ENCODE data around the gene KLF11.

KLF11 gene

GRCh38 chr2:10003206-10004125 lies 39.9 kb upstream of the KLF11 start:
- Histone ChIP-seq H3K4me3 (ENCODE audit: low read depth, low read length) (no peak overlapping the region), H3K27me3 (replicated peaks) (no peaks in the 10 kb centered on the region), H3K36me3 (replicated peaks) (no peaks in the 10 kb centered on the region), H3K27ac (no peak overlapping the region)
- in situ Hi-C loops (cut with HindIII; ENCODE audit: low pct_ligation_motif_present, low sequenced_read_pairs), result no loop called here
- DNase-seq, result no peak
- TF ChIP-seq, protein P1, sequence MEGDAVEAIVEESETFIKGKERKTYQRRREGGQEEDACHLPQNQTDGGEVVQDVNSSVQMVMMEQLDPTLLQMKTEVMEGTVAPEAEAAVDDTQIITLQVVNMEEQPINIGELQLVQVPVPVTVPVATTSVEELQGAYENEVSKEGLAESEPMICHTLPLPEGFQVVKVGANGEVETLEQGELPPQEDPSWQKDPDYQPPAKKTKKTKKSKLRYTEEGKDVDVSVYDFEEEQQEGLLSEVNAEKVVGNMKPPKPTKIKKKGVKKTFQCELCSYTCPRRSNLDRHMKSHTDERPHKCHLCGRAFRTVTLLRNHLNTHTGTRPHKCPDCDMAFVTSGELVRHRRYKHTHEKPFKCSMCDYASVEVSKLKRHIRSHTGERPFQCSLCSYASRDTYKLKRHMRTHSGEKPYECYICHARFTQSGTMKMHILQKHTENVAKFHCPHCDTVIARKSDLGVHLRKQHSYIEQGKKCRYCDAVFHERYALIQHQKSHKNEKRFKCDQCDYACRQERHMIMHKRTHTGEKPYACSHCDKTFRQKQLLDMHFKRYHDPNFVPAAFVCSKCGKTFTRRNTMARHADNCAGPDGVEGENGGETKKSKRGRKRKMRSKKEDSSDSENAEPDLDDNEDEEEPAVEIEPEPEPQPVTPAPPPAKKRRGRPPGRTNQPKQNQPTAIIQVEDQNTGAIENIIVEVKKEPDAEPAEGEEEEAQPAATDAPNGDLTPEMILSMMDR (IDR thresholded peaks at IDR 0.05; ENCODE audit: low read depth, low read length, missing control alignments), result no peak

DNA sequence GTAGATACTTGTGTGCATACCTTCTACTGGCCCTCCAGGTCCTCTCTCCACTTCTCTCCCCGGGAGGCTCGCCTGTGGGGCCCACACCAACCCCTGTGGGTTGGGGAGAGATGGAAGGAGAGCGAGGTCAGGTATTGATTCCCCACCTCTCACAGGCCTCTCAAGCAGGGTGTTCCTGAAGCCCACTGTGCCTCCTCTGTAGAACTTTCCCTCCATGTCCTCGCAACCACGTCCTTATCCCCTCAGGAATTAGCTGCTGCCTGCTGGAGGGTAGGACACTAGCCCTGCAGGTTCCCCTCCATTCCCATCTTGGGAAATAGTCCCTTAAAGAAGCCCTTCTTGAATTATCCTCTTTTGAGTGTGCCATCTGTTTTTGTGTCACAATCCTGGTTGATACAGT lies 38.9 kb upstream of the KLF11 start:
- Histone ChIP-seq H3K27ac (no peak overlapping the region), H3K4me3 (ENCODE audit: low read depth, low read length) (no peak overlapping the region), H3K27me3 (replicated peaks) (no peaks in the 10 kb centered on the region), H3K36me3 (replicated peaks) (no peaks in the 10 kb centered on the region)
- TF ChIP-seq, protein P1 (IDR thresholded peaks at IDR 0.05; ENCODE audit: low read depth, low read length, missing control alignments), result no peak
- in situ Hi-C loops (cut with HindIII; ENCODE audit: low pct_ligation_motif_present, low sequenced_read_pairs), result no loop called here
- no peak for DNase-seq

GRCh38 chr2:10004836-10005235 lies 38.5 kb upstream of the KLF11 start:
- no peak overlapping the region for H3K4me3 ChIP-seq (ENCODE audit: low read depth, low read length)
- H3K27ac ChIP-seq, result no peak overlapping the region
- no peaks in the 10 kb centered on the region for H3K27me3 ChIP-seq (replicated peaks)
- TF ChIP-seq, protein P1 (IDR thresholded peaks at IDR 0.05; ENCODE audit: low read depth, low read length, missing control alignments), result no peak
- in situ Hi-C loops (cut with HindIII; ENCODE audit: low pct_ligation_motif_present, low sequenced_read_pairs), result no loop called here
- DNase-seq, result no peak
- H3K36me3 ChIP-seq (replicated peaks), result no peaks in the 10 kb centered on the region

GRCh38 chr2:10005461-10006235 lies 37.7 kb upstream of the KLF11 start:
- Histone ChIP-seq H3K27ac (no peak overlapping the region), H3K36me3 (replicated peaks) (no peaks in the 10 kb centered on the region), H3K4me3 (ENCODE audit: low read depth, low read length) (no peak overlapping the region), H3K27me3 (replicated peaks) (no peaks in the 10 kb centered on the region)
- TF ChIP-seq, protein P1 (IDR thresholded peaks at IDR 0.05; ENCODE audit: low read depth, low read length, missing control alignments), result no peak
- in situ Hi-C loops (cut with HindIII; ENCODE audit: low pct_ligation_motif_present, low sequenced_read_pairs), result no loop called here
- no peak for DNase-seq

- H3K27me3 ChIP-seq (replicated peaks), result no peaks in the 10 kb centered on the region
- in situ Hi-C loops (cut with HindIII; ENCODE audit: low pct_ligation_motif_present, low sequenced_read_pairs), result no loop called here
- no peaks in the 10 kb centered on the region for H3K36me3 ChIP-seq (replicated peaks)
These were observed 36.9 kb upstream of the KLF11 start for GRCh38 chr2:10006236-10007161.

More at GRCh38 chr2:10006236-10007161, 36.9 kb upstream of the KLF11 start:
- no peak for DNase-seq
- no peak overlapping the region for H3K4me3 ChIP-seq (ENCODE audit: low read depth, low read length)
- no peak overlapping the region for H3K27ac ChIP-seq
- TF ChIP-seq, protein P1 (IDR thresholded peaks at IDR 0.05; ENCODE audit: low read depth, low read length, missing control alignments), result no peak

Measured in brain microvascular endothelial cell (primary cell).